K562 (cell line): ENCODE data around the gene HPSE2. TPM values are rescaled to one million over a fixed set of nuclear protein-coding genes. Genes with fewer than 3 reads are reported as not detected.

Experiments
- FUS ChIP-seq: fragments of 200-400 bp; formaldehyde crosslinking; optimal IDR thresholded peaks from 2 replicates; pipeline ENCODE3; 2017; ENCODE audit warnings: low read depth, low read length
- HDAC8 ChIP-seq: fragments of 450-650 bp; IDR thresholded peaks from 2 replicates; pipeline ENCODE4 v1.6.1; 2016; ENCODE audit warnings: mild to moderate bottlenecking, missing genetic modification characterization, moderate library complexity, missing compliant biosample characterization
- ID3 ChIP-seq, 2 experiments: fragments of 250-450 bp in 1 of 2; fragments of 450-650 bp in 1 of 2; sonication (Bioruptor Pico) in 1 of 2; IDR thresholded peaks; 2 replicates each; pipeline versions ENCODE4 v1.6.1 to v1.8.0; 2016 to 2021; ENCODE audit warnings: mild to moderate bottlenecking in 2 of 2, moderate library complexity in 2 of 2, missing compliant biosample characterization in 1 of 2, missing genetic modification characterization in 1 of 2
- MAFF ChIP-seq: IDR thresholded peaks from 2 replicates; pipeline ENCODE4 v1.6.1; 2012; ENCODE audit warnings: low read length, improper control_type of control experiment
- MAFG ChIP-seq: fragments of 450-650 bp; conservative IDR thresholded peaks from 2 replicates; pipeline ENCODE4 v1.6.1; 2016; ENCODE audit warnings: missing genetic modification characterization, missing compliant biosample characterization
- MAFK ChIP-seq: IDR thresholded peaks from 2 replicates; pipeline ENCODE4 v1.6.1; 2011; ENCODE audit warnings: low read length, improper control_type of control experiment
- PCBP2 ChIP-seq: fragments of 200-400 bp; formaldehyde crosslinking; IDR thresholded peaks from 2 replicates; pipeline ENCODE4 v1.6.1; 2018; ENCODE audit warnings: low read length, low read depth, mild to moderate bottlenecking, moderate library complexity; ENCODE audit not compliant: poor library complexity, severe bottlenecking
- RBFOX2 ChIP-seq: fragments of 200-400 bp; formaldehyde crosslinking; IDR thresholded peaks from 2 replicates; pipeline ENCODE4 v1.6.1; 2017; ENCODE audit warnings: low read depth, mild to moderate bottlenecking, low read length, moderate library complexity
- RBM14 ChIP-seq: fragments of 200-400 bp; formaldehyde crosslinking; IDR thresholded peaks from 2 replicates; pipeline ENCODE4 v1.6.1; 2018; ENCODE audit warnings: low read depth, mild to moderate bottlenecking, low read length, moderate library complexity, borderline replicate concordance; ENCODE audit not compliant: insufficient read depth
- SIRT6 ChIP-seq: IDR thresholded peaks from one replicate; pipeline ENCODE4 v1.6.1; 2012; ENCODE audit warnings: low read depth, mild to moderate bottlenecking, control low read depth, inconsistent platforms, low read length, moderate library complexity
- STAT5A ChIP-seq: IDR thresholded peaks from 2 replicates; pipeline ENCODE4 v1.6.1; 2012; ENCODE audit warnings: low read length, inconsistent platforms, borderline replicate concordance
- THRB ChIP-seq: fragments of 450-650 bp; formaldehyde crosslinking; conservative IDR thresholded peaks from 2 replicates; pipeline ENCODE4 v1.4.0; 2022; ENCODE audit warnings: mild to moderate bottlenecking, missing genetic modification characterization
- ZEB2 ChIP-seq: fragments of 450-650 bp; IDR thresholded peaks from 2 replicates; pipeline ENCODE4 v1.6.1; 2016
- ZNF140 ChIP-seq: fragments of 250-450 bp; sonication (Bioruptor Pico); IDR thresholded peaks from 2 replicates; pipeline ENCODE4 v1.8.0; 2021; ENCODE audit warnings: moderate library complexity, mild to moderate bottlenecking, inconsistent platforms
- ZNF280B ChIP-seq: fragments of 250-450 bp; sonication (Bioruptor Pico); IDR thresholded peaks from 2 replicates; pipeline ENCODE4 v1.5.1; 2021; ENCODE audit warnings: mild to moderate bottlenecking
- ZNF780A ChIP-seq: fragments of 250-450 bp; sonication (Bioruptor Pico); IDR thresholded peaks from 2 replicates; pipeline ENCODE4 v1.5.0; 2021; ENCODE audit warnings: mild to moderate bottlenecking
- polyA plus RNA-seq, 8 experiments: library from polyadenylated mRNA; depleted of rRNA in 4 of 8; stranded (reverse) in 5 of 8; unstranded in 3 of 8; fragments of >200 nt; fragmentation: Nextera tagmentation in 2 of 8; fragmentation: Illumina TruSeq in 1 of 8; extraction: Ambion mirVana in 2 of 8; extraction: Trizol in 1 of 8; gene quantifications; 2 replicates each; pipeline versions ENCODE4 v1.2.1 to v1.2.3, GENCODE V29; 2011 to 2014; ENCODE audit warnings: inconsistent platforms in 1 of 8, missing spikeins in 1 of 8
- total RNA-seq, 7 experiments: library from RNA; depleted of rRNA in 6 of 7; stranded (reverse); fragments of >200 nt in 6 of 7; fragmentation: Illumina TruSeq in 2 of 7; extraction: Trizol in 2 of 7; gene quantifications; 2 replicates each; pipeline versions ENCODE4 v1.2.1 to v1.2.3, GENCODE V29; 2011 to 2021; ENCODE audit warnings: low replicate concordance in 1 of 7

Gene HPSE2
- total and polyA plus RNA-seq, 9 of the 15 experiments (the other 6 are each of a cell fraction or from before 2014, with no cell fraction given), result 0.03 to 0.10 (median 0.04) TPM; not detected in 2

- peak; percentile 65 for TF ChIP-seq MAFK
- TF ChIP-seq ZNF780A (CRISPR knock-in tag), result no peak
- peak; percentile 62 for TF ChIP-seq MAFF
- 0 out of 2 replicates have a peak, but pooled peaks have one; percentile 14 for TF ChIP-seq MAFG (tag)
- no peak for TF ChIP-seq FUS
- TF ChIP-seq ZNF140, result no peak
- TF ChIP-seq PCBP2, result no peak
- no peak for TF ChIP-seq ZEB2
- no peak for TF ChIP-seq ZNF280B
- no peak for TF ChIP-seq SIRT6
- TF ChIP-seq HDAC8 (tag), result no peak
- no peak for TF ChIP-seq THRB (CRISPR knock-in tag)
- TF ChIP-seq RBFOX2, result no peak
- no peak for TF ChIP-seq STAT5A
- no peak for TF ChIP-seq ID3 (CRISPR knock-in tag; IDR thresholded peaks at IDR 0.05)
- TF ChIP-seq ID3 (tag; IDR thresholded peaks at IDR 0.05), result no peak
- no peak for TF ChIP-seq RBM14
Observed at GRCh38 chr10:98609265-98609664, 626.4 kb downstream of the HPSE2 start (continued).
